Neural cell (in vitro differentiated cells): ENCODE data around the gene CUX1.

Experiments
- CTCF ChIP-seq: fragments of 450-650 bp; IDR thresholded peaks from 2 replicates; pipeline ENCODE4 v1.5.1; 2014; ENCODE audit warnings: antibody characterized with exemption, mild to moderate bottlenecking, moderate library complexity; ENCODE audit not compliant: poor library complexity, severe bottlenecking
- EP300 ChIP-seq: fragments of 450-650 bp; conservative IDR thresholded peaks from 2 replicates; pipeline ENCODE4 v1.6.1; 2014; ENCODE audit warnings: antibody characterized with exemption, mild to moderate bottlenecking, moderate library complexity; ENCODE audit not compliant: poor library complexity, severe bottlenecking
- EZH2 ChIP-seq: fragments of 200-600, 300-800 bp; shearing (Covaris generic), sonication (generic); IDR thresholded peaks from 2 replicates; pipeline ENCODE4 v1.6.1; 2014; ENCODE audit warnings: antibody characterized with exemption, low read length, borderline replicate concordance, mild to moderate bottlenecking; ENCODE audit not compliant: insufficient read depth, poor library complexity, severe bottlenecking
- MXI1 ChIP-seq: fragments of 450-650 bp; conservative IDR thresholded peaks from 2 replicates; pipeline ENCODE4 v1.6.1; 2014; ENCODE audit warnings: antibody characterized with exemption, mild to moderate bottlenecking; ENCODE audit not compliant: poor library complexity, severe bottlenecking
- POLR2AphosphoS5 ChIP-seq: IDR thresholded peaks from 2 replicates; pipeline ENCODE4 v1.6.1; 2012
- RAD21 ChIP-seq: fragments of 450-650 bp; conservative IDR thresholded peaks from 2 replicates; pipeline ENCODE4 v1.6.1; 2014; ENCODE audit warnings: antibody characterized with exemption, mild to moderate bottlenecking, moderate library complexity
- SMC3 ChIP-seq: fragments of 450-650 bp; conservative IDR thresholded peaks from 2 replicates; pipeline ENCODE4 v1.6.1; 2014; ENCODE audit warnings: antibody characterized with exemption, mild to moderate bottlenecking, moderate library complexity; ENCODE audit not compliant: poor library complexity
- TAF1 ChIP-seq: IDR thresholded peaks from 2 replicates; pipeline ENCODE4 v1.6.1; 2012; ENCODE audit warnings: low read depth
- TF ChIP-seq, protein P1 (sequence below): IDR thresholded peaks from 2 replicates; pipeline ENCODE4 v1.6.1; 2012; ENCODE audit warnings: borderline replicate concordance

GRCh38 chr7:101899616-101900015, 82.2 kb downstream of the CUX1 start:
- no peak for TF ChIP-seq CTCF
- no peak for TF ChIP-seq RAD21
- no peak for TF ChIP-seq EZH2
- no peak for TF ChIP-seq SMC3
- no peak for TF ChIP-seq TAF1
- no peak for TF ChIP-seq POLR2AphosphoS5
- TF ChIP-seq EP300 = no peak
- TF ChIP-seq, protein P1, sequence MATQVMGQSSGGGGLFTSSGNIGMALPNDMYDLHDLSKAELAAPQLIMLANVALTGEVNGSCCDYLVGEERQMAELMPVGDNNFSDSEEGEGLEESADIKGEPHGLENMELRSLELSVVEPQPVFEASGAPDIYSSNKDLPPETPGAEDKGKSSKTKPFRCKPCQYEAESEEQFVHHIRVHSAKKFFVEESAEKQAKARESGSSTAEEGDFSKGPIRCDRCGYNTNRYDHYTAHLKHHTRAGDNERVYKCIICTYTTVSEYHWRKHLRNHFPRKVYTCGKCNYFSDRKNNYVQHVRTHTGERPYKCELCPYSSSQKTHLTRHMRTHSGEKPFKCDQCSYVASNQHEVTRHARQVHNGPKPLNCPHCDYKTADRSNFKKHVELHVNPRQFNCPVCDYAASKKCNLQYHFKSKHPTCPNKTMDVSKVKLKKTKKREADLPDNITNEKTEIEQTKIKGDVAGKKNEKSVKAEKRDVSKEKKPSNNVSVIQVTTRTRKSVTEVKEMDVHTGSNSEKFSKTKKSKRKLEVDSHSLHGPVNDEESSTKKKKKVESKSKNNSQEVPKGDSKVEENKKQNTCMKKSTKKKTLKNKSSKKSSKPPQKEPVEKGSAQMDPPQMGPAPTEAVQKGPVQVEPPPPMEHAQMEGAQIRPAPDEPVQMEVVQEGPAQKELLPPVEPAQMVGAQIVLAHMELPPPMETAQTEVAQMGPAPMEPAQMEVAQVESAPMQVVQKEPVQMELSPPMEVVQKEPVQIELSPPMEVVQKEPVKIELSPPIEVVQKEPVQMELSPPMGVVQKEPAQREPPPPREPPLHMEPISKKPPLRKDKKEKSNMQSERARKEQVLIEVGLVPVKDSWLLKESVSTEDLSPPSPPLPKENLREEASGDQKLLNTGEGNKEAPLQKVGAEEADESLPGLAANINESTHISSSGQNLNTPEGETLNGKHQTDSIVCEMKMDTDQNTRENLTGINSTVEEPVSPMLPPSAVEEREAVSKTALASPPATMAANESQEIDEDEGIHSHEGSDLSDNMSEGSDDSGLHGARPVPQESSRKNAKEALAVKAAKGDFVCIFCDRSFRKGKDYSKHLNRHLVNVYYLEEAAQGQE = no peak
- no peak for TF ChIP-seq MXI1
